HepG2 (cell line): ENCODE results near the gene TRAPPC3. TPM values are rescaled to one million over a fixed set of nuclear protein-coding genes. Genes with fewer than 3 reads are reported as not detected.

Experiments
- ATM ChIP-seq: fragments of 450-650 bp; IDR thresholded peaks from 2 replicates; pipeline ENCODE4 v1.7.1; 2017; ENCODE audit warnings: mild to moderate bottlenecking, borderline replicate concordance
- CBX1 ChIP-seq: IDR thresholded peaks from one replicate; pipeline ENCODE4 v1.6.1; 2016; ENCODE audit warnings: antibody characterized with exemption, low read depth
- CEBPG ChIP-seq: IDR thresholded peaks from 2 replicates; pipeline ENCODE4 v1.6.1; 2016
- GATA4 ChIP-seq: sonication (generic); IDR thresholded peaks from 2 replicates; pipeline ENCODE4 v1.6.1; 2016; ENCODE audit warnings: antibody characterized with exemption, low read depth, borderline replicate concordance
- HNRNPL ChIP-seq: fragments of 200-400 bp; formaldehyde crosslinking; IDR thresholded peaks from 2 replicates; pipeline ENCODE4 v1.6.1; 2017; ENCODE audit warnings: mild to moderate bottlenecking, low read depth, low read length
- KAT2B ChIP-seq: fragments of 150-350 bp; IDR thresholded peaks from 2 replicates; pipeline ENCODE4 v1.6.1; 2014; ENCODE audit warnings: low read depth, low read length, borderline replicate concordance
- KAT8 ChIP-seq: IDR thresholded peaks from 2 replicates; pipeline ENCODE4 v1.6.1; 2016; ENCODE audit warnings: missing genetic modification reagents, missing compliant biosample characterization
- KLF13 ChIP-seq: sonication (generic); formaldehyde crosslinking; IDR thresholded peaks from 2 replicates; pipeline ENCODE4 v1.4.0; 2020; ENCODE audit warnings: mild to moderate bottlenecking, missing genetic modification reagents
- TOPORS ChIP-seq: sonication (generic); formaldehyde crosslinking; IDR thresholded peaks from 2 replicates; pipeline ENCODE4 v1.8.0; 2023; ENCODE audit warnings: mild to moderate bottlenecking, missing genetic modification reagents
- ZFP91 ChIP-seq: sonication (generic); formaldehyde crosslinking; IDR thresholded peaks from 2 replicates; pipeline ENCODE4 v1.9.0; 2022; ENCODE audit warnings: missing genetic modification reagents, mild to moderate bottlenecking, borderline replicate concordance
- ZGPAT ChIP-seq: IDR thresholded peaks from 2 replicates; pipeline ENCODE4 v1.6.1; 2016; ENCODE audit warnings: mild to moderate bottlenecking
- ZNF609 ChIP-seq: sonication (generic); formaldehyde crosslinking; IDR thresholded peaks from 2 replicates; pipeline ENCODE4 v1.4.0; 2020; ENCODE audit warnings: mild to moderate bottlenecking, missing genetic modification reagents, borderline replicate concordance
- ZNF687 ChIP-seq: sonication (generic); formaldehyde crosslinking; IDR thresholded peaks from 2 replicates; pipeline ENCODE4 v1.5.1; 2020; ENCODE audit warnings: mild to moderate bottlenecking, missing genetic modification reagents, moderate library complexity
- ZNF761 ChIP-seq: sonication (generic); formaldehyde crosslinking; conservative IDR thresholded peaks from 2 replicates; pipeline ENCODE4 v1.4.0; 2020; ENCODE audit warnings: mild to moderate bottlenecking, missing genetic modification reagents
- ZNF891 ChIP-seq: sonication (generic); formaldehyde crosslinking; IDR thresholded peaks from 2 replicates; pipeline ENCODE4 v1.5.0; 2020; ENCODE audit warnings: mild to moderate bottlenecking, missing genetic modification reagents
- ZSCAN31 ChIP-seq: sonication (generic); formaldehyde crosslinking; IDR thresholded peaks from 2 replicates; pipeline ENCODE4 v1.5.0; 2020; ENCODE audit warnings: low read depth, mild to moderate bottlenecking, missing genetic modification reagents
- polyA plus RNA-seq, 8 experiments: library from polyadenylated mRNA; depleted of rRNA in 3 of 8; stranded (reverse) in 7 of 8; unstranded in 1 of 8; fragments of >200 nt; fragmentation: Illumina TruSeq in 4 of 8; extraction: Trizol in 4 of 8; gene quantifications; 2 replicates each; pipeline versions ENCODE4 v1.2.1 to v1.2.3, GENCODE V29; 2011 to 2016; ENCODE audit warnings: low read depth in 4 of 8, missing spikeins in 1 of 8, mixed read lengths in 1 of 8; ENCODE audit not compliant: insufficient read depth in 1 of 8
- total RNA-seq, 5 experiments: library from RNA; depleted of rRNA; stranded (reverse); fragments of >200 nt; fragmentation: Illumina TruSeq; extraction: Trizol; gene quantifications; 2 replicates each; pipeline ENCODE4 v1.2.3, GENCODE V29; 2016; ENCODE audit warnings: low read depth in 1 of 5

TRAPPC3 gene
- total and polyA plus RNA-seq, 2 of the 13 experiments (the other 11 are each of a cell fraction or from before 2014, with no cell fraction given) = 53.7 to 62.4 TPM

GRCh38 chr1:36115200-36115669 lies 34.1 kb downstream of the TRAPPC3 start (continued):
- TF ChIP-seq ZNF687 (CRISPR knock-in tag) (peak; percentile 79), ZNF761 (no peak), ZGPAT (CRISPR knock-in tag) (peak; percentile 35; the same call in 1 of the 2 replicates), ZNF891 (CRISPR knock-in tag) (no peak), KLF13 (CRISPR knock-in tag) (no peak), GATA4 (no peak), CEBPG (CRISPR knock-in tag) (no peak), CBX1 (no peak), ZSCAN31 (CRISPR knock-in tag) (no peak), KAT2B (no peak), ZFP91 (CRISPR knock-in tag) (no peak; the same call in 1 of the 2 replicates), ZNF609 (CRISPR knock-in tag) (0 out of 2 replicates have a peak, but pooled peaks have one; percentile 19), KAT8 (CRISPR knock-in tag) (0 out of 2 replicates have a peak, but pooled peaks have one; percentile 40), TOPORS (CRISPR knock-in tag) (no peak), HNRNPL (0 out of 2 replicates have a peak, but pooled peaks have one; percentile 14), ATM (no peak)
